HepG2 (cell line): ENCODE measurements around the gene TMEM141. TPM values are rescaled to one million over a fixed set of nuclear protein-coding genes. Genes with fewer than 3 reads are reported as not detected.
A peak's percentile ranks its signal among the peaks of the same experiment; 100 is the strongest.

Experiments
- AGO2 ChIP-seq: fragments of 200-400 bp; formaldehyde crosslinking; optimal IDR thresholded peaks from 2 replicates; pipeline ENCODE3; 2017; ENCODE audit warnings: mild to moderate bottlenecking, low read depth, low read length, moderate library complexity
- ELF3 ChIP-seq: IDR thresholded peaks from 2 replicates; pipeline ENCODE4 v1.6.1; 2016; ENCODE audit warnings: missing genetic modification reagents, missing compliant biosample characterization
- IKZF4 ChIP-seq: sonication (generic); formaldehyde crosslinking; IDR thresholded peaks from 2 replicates; pipeline ENCODE4 v1.5.1; 2020; ENCODE audit warnings: borderline replicate concordance, mild to moderate bottlenecking, low read depth, missing genetic modification reagents; ENCODE audit errors: not compliant biosample characterization
- IRX3 ChIP-seq: sonication (generic); formaldehyde crosslinking; IDR thresholded peaks from 2 replicates; pipeline ENCODE4 v1.8.1; 2023; ENCODE audit warnings: mild to moderate bottlenecking, low read depth, missing genetic modification reagents, borderline replicate concordance
- KAT8 ChIP-seq: IDR thresholded peaks from 2 replicates; pipeline ENCODE4 v1.6.1; 2016; ENCODE audit warnings: missing genetic modification reagents, missing compliant biosample characterization
- NBN ChIP-seq: fragments of 450-650 bp; conservative IDR thresholded peaks from 2 replicates; pipeline ENCODE4 v1.6.1; 2017
- NFIB ChIP-seq: sonication (generic); formaldehyde crosslinking; IDR thresholded peaks from 2 replicates; pipeline ENCODE4 v1.9.0; 2021; ENCODE audit warnings: missing genetic modification reagents, mild to moderate bottlenecking, borderline replicate concordance
- SMAD1 ChIP-seq: sonication (generic); formaldehyde crosslinking; IDR thresholded peaks from 2 replicates; pipeline ENCODE4 v1.4.0; 2020; ENCODE audit warnings: missing genetic modification reagents, low read depth, mild to moderate bottlenecking, borderline replicate concordance
- ZNF138 ChIP-seq: sonication (generic); formaldehyde crosslinking; IDR thresholded peaks from 2 replicates; pipeline ENCODE4 v1.5.0; 2020; ENCODE audit warnings: mild to moderate bottlenecking, low read depth, missing genetic modification reagents
- ZNF446 ChIP-seq: sonication (generic); formaldehyde crosslinking; IDR thresholded peaks from 2 replicates; pipeline ENCODE4 v1.5.0; 2020; ENCODE audit warnings: mild to moderate bottlenecking, missing genetic modification reagents
- ZNF556 ChIP-seq: sonication (generic); formaldehyde crosslinking; IDR thresholded peaks from 2 replicates; pipeline ENCODE4 v1.4.0; 2020; ENCODE audit warnings: mild to moderate bottlenecking, missing genetic modification reagents, borderline replicate concordance
- ZNF878 ChIP-seq: sonication (generic); formaldehyde crosslinking; IDR thresholded peaks from 2 replicates; pipeline ENCODE4 v1.8.1; 2023; ENCODE audit warnings: mild to moderate bottlenecking, missing genetic modification reagents, moderate library complexity
- ZSCAN30 ChIP-seq: sonication (generic); formaldehyde crosslinking; IDR thresholded peaks from 2 replicates; pipeline ENCODE4 v1.5.0; 2020; ENCODE audit warnings: mild to moderate bottlenecking, missing genetic modification reagents
- polyA plus RNA-seq, 8 experiments: library from polyadenylated mRNA; depleted of rRNA in 3 of 8; stranded (reverse) in 7 of 8; unstranded in 1 of 8; fragments of >200 nt; fragmentation: Illumina TruSeq in 4 of 8; extraction: Trizol in 4 of 8; gene quantifications; 2 replicates each; pipeline versions ENCODE4 v1.2.1 to v1.2.3, GENCODE V29; 2011 to 2016; ENCODE audit warnings: low read depth in 4 of 8, missing spikeins in 1 of 8, mixed read lengths in 1 of 8; ENCODE audit not compliant: insufficient read depth in 1 of 8
- total RNA-seq, 5 experiments: library from RNA; depleted of rRNA; stranded (reverse); fragments of >200 nt; fragmentation: Illumina TruSeq; extraction: Trizol; gene quantifications; 2 replicates each; pipeline ENCODE4 v1.2.3, GENCODE V29; 2016; ENCODE audit warnings: low read depth in 1 of 5
- TF ChIP-seq, protein P1 (sequence below): sonication (generic); formaldehyde crosslinking; IDR thresholded peaks from 2 replicates; pipeline ENCODE4 v1.4.0; 2020; ENCODE audit warnings: missing genetic modification reagents
- TF ChIP-seq, protein P2 (sequence below): sonication (generic); formaldehyde crosslinking; IDR thresholded peaks from 2 replicates; pipeline ENCODE4 v1.8.1; 2022; ENCODE audit warnings: mild to moderate bottlenecking, missing genetic modification reagents
- TF ChIP-seq, protein P3 (sequence below): sonication (generic); formaldehyde crosslinking; IDR thresholded peaks from 2 replicates; pipeline ENCODE4 v1.4.0; 2020; ENCODE audit warnings: missing genetic modification reagents
- TF ChIP-seq, protein P4 (sequence below): sonication (generic); formaldehyde crosslinking; IDR thresholded peaks from 2 replicates; pipeline ENCODE4 v1.5.0; 2020; ENCODE audit warnings: mild to moderate bottlenecking, missing genetic modification reagents
- TF ChIP-seq, protein P5 (sequence below): sonication (generic); formaldehyde crosslinking; IDR thresholded peaks from 2 replicates; pipeline ENCODE4 v1.8.1; 2023; ENCODE audit warnings: missing genetic modification reagents, mild to moderate bottlenecking, borderline replicate concordance

Gene TMEM141
- total and polyA plus RNA-seq, 2 of the 13 experiments (the other 11 are each of a cell fraction or from before 2014, with no cell fraction given) = 81.0 to 202 TPM

DNA sequence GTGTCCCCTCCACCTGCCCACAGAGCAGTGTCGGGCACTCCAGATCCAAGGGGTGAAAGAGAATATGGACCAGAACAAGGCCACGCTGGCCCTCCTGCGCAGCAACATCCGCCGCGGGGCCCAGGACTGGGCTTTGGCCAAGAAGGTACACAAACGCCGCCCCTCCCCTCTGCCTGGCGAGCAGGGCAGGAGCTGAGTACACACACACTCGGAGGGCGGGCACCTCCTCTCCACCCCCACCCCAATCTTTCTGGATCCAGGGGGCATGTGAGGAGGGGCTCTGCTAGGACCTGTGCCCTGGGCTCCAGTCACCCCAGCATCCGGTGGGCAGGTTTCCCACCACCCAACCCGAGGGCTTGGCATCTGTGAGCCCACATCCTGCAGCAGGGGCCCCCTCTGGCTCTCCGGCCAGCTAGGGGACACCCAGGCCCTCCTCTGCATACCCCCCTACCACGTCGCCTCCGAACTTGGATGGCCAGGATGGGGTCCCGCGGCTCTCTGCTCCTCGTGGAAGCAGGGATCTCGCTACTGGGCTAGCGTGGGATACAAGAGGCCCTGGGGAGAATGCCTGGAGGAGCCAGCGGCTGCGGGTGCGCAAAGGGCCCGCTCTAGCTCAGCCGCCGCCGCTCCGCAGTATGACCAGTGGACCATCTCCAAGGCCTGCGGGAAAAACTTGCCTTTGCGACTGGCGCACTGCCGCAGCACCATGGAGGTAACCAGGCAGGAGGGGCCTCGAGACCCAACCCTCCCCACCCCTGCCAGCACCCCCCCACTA is 8.1 kb downstream of the TMEM141 start (continued):
- TF ChIP-seq, protein P1, sequence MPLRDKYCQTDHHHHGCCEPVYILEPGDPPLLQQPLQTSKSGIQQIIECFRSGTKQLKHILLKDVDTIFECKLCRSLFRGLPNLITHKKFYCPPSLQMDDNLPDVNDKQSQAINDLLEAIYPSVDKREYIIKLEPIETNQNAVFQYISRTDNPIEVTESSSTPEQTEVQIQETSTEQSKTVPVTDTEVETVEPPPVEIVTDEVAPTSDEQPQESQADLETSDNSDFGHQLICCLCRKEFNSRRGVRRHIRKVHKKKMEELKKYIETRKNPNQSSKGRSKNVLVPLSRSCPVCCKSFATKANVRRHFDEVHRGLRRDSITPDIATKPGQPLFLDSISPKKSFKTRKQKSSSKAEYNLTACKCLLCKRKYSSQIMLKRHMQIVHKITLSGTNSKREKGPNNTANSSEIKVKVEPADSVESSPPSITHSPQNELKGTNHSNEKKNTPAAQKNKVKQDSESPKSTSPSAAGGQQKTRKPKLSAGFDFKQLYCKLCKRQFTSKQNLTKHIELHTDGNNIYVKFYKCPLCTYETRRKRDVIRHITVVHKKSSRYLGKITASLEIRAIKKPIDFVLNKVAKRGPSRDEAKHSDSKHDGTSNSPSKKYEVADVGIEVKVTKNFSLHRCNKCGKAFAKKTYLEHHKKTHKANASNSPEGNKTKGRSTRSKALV = peak; percentile 67
- TF ChIP-seq ZSCAN30 (CRISPR knock-in tag) = no peak
- no peak for TF ChIP-seq IRX3
- TF ChIP-seq, protein P2, sequence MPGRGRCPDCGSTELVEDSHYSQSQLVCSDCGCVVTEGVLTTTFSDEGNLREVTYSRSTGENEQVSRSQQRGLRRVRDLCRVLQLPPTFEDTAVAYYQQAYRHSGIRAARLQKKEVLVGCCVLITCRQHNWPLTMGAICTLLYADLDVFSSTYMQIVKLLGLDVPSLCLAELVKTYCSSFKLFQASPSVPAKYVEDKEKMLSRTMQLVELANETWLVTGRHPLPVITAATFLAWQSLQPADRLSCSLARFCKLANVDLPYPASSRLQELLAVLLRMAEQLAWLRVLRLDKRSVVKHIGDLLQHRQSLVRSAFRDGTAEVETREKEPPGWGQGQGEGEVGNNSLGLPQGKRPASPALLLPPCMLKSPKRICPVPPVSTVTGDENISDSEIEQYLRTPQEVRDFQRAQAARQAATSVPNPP (CRISPR knock-in tag) = no peak
- peak; percentile 79; the same call in 1 of the 2 replicates for TF ChIP-seq NFIB (CRISPR knock-in tag)
- TF ChIP-seq KAT8 (CRISPR knock-in tag) = peak; percentile 81
- peak; percentile 47; the same call in 1 of the 2 replicates for TF ChIP-seq ELF3 (CRISPR knock-in tag)
- TF ChIP-seq, protein P3, sequence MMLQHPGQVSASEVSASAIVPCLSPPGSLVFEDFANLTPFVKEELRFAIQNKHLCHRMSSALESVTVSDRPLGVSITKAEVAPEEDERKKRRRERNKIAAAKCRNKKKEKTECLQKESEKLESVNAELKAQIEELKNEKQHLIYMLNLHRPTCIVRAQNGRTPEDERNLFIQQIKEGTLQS = no peak
- TF ChIP-seq, protein P4, sequence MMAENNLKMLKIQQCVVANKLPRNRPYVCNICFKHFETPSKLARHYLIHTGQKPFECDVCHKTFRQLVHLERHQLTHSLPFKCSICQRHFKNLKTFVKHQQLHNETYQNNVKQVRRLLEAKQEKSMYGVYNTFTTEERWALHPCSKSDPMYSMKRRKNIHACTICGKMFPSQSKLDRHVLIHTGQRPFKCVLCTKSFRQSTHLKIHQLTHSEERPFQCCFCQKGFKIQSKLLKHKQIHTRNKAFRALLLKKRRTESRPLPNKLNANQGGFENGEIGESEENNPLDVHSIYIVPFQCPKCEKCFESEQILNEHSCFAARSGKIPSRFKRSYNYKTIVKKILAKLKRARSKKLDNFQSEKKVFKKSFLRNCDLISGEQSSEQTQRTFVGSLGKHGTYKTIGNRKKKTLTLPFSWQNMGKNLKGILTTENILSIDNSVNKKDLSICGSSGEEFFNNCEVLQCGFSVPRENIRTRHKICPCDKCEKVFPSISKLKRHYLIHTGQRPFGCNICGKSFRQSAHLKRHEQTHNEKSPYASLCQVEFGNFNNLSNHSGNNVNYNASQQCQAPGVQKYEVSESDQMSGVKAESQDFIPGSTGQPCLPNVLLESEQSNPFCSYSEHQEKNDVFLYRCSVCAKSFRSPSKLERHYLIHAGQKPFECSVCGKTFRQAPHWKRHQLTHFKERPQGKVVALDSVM (CRISPR knock-in tag) = no peak
- TF ChIP-seq NBN = no peak
- peak; percentile 87 for TF ChIP-seq IKZF4 (CRISPR knock-in tag)
- no peak for TF ChIP-seq SMAD1 (CRISPR knock-in tag)
- TF ChIP-seq ZNF138 = no peak
- TF ChIP-seq ZNF556 (CRISPR knock-in tag) = no peak
- no peak for TF ChIP-seq ZNF878 (CRISPR knock-in tag)
- TF ChIP-seq, protein P5, sequence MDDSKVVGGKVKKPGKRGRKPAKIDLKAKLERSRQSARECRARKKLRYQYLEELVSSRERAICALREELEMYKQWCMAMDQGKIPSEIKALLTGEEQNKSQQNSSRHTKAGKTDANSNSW = peak; percentile 42; the same call in 1 of the 2 replicates
- 0 out of 2 replicates have a peak, but pooled peaks have one; percentile 18 for TF ChIP-seq ZNF446 (CRISPR knock-in tag)
- TF ChIP-seq AGO2 = peak; percentile 94
